GM23338 (cell line): Measurements from ENCODE around the gene ZFP90. TPM values are rescaled to one million over a fixed set of nuclear protein-coding genes. Genes with fewer than 3 reads are reported as not detected.

Experiments
- ATAC-seq: fragments of 200-7000 bp; cut with Tn5 transposase; 3 replicates; pipeline ENCODE4 v1.9.1; 2020
- DNase-seq: peaks from one replicate; pipeline ENCODE4 v3.0.0-alpha.2; 2015; ENCODE audit warnings: low spot score
- H2AFZ ChIP-seq: fragments of 200-600 bp; sonication (generic); 2 replicates; pipeline ENCODE4 v1.8.0; 2016; ENCODE audit warnings: antibody characterized with exemption, mild to moderate bottlenecking, moderate library complexity
- H3F3A ChIP-seq: fragments of 200-600 bp; sonication (generic); replicated peaks from 2 replicates; pipeline ENCODE4 v1.8.0; 2017; ENCODE audit warnings: antibody characterized with exemption, mixed run types, low read depth
- H3K27ac ChIP-seq: fragments of 200-600 bp; sonication (generic); 2 replicates; pipeline ENCODE4 v1.6.1; 2016; ENCODE audit warnings: low read depth
- H3K27me3 ChIP-seq: fragments of 200-600 bp; sonication (generic); 2 replicates; pipeline ENCODE4 v1.8.0; 2016; ENCODE audit warnings: mild to moderate bottlenecking, mixed run types, moderate library complexity; ENCODE audit not compliant: insufficient read depth
- H3K36me3 ChIP-seq: fragments of 200-600 bp; sonication (generic); 2 replicates; pipeline ENCODE4 v1.8.0; 2016; ENCODE audit warnings: mild to moderate bottlenecking; ENCODE audit not compliant: insufficient read depth
- H3K4me1 ChIP-seq: fragments of 200-600 bp; sonication (generic); 2 replicates; pipeline ENCODE4 v1.8.0; 2016; ENCODE audit warnings: mild to moderate bottlenecking, moderate library complexity; ENCODE audit not compliant: insufficient read depth
- H3K4me2 ChIP-seq: fragments of 200-600 bp; sonication (generic); 2 replicates; pipeline ENCODE4 v1.7.1; 2017; ENCODE audit warnings: mixed run types
- H3K4me3 ChIP-seq: fragments of 200-600 bp; sonication (generic); 2 replicates; pipeline ENCODE4 v1.6.1; 2016; ENCODE audit warnings: mixed run types
- H3K79me2 ChIP-seq: fragments of 200-600 bp; sonication (generic); replicated peaks from 2 replicates; pipeline ENCODE4 v1.8.0; 2017; ENCODE audit warnings: mild to moderate bottlenecking; ENCODE audit not compliant: insufficient read depth
- H3K9me2 ChIP-seq: fragments of 200-600 bp; sonication (generic); 2 replicates; pipeline ENCODE4 v1.8.0; 2017; ENCODE audit not compliant: insufficient read depth
- H4K20me1 ChIP-seq: fragments of 200-600 bp; sonication (generic); replicated peaks from 2 replicates; pipeline ENCODE4 v1.8.0; 2017; ENCODE audit warnings: mild to moderate bottlenecking; ENCODE audit not compliant: insufficient read depth
- H3K27ac Mint-ChIP-seq: 2 replicates; pipeline ENCODE4 v1.8.0; 2020; ENCODE audit warnings: inconsistent platforms, mild to moderate bottlenecking, moderate library complexity, mixed read lengths
- H3K27me3 Mint-ChIP-seq: 3 replicates; pipeline ENCODE4 v1.8.0; 2022; ENCODE audit warnings: low read depth, mild to moderate bottlenecking, moderate library complexity, mixed read lengths, inconsistent platforms; ENCODE audit not compliant: insufficient read depth, poor library complexity
- H3K36me3 Mint-ChIP-seq: 3 replicates; pipeline ENCODE4 v1.8.0; 2021; ENCODE audit warnings: low read depth, mild to moderate bottlenecking, inconsistent platforms, moderate library complexity, mixed read lengths
- H3K4me1 Mint-ChIP-seq: 3 replicates; pipeline ENCODE4 v1.8.0; 2020; ENCODE audit warnings: mild to moderate bottlenecking, inconsistent platforms, mixed read lengths
- H3K4me3 Mint-ChIP-seq: 3 replicates; pipeline ENCODE4 v1.8.0; 2021; ENCODE audit warnings: moderate library complexity, mild to moderate bottlenecking, inconsistent platforms, mixed read lengths
- H3K9me3 Mint-ChIP-seq: 3 replicates; pipeline ENCODE4 v1.8.0; 2020; ENCODE audit warnings: moderate library complexity, mild to moderate bottlenecking, inconsistent platforms, mixed read lengths
- EZH2 ChIP-seq: fragments of 200-600 bp; sonication (generic); IDR thresholded peaks from one replicate; pipeline ENCODE4 v1.8.0; 2017; ENCODE audit warnings: antibody characterized with exemption, mild to moderate bottlenecking, low read depth; ENCODE audit not compliant: unreplicated experiment
- REST ChIP-seq: IDR thresholded peaks from one replicate; pipeline ENCODE4 v1.6.1; 2018; ENCODE audit warnings: antibody characterized with exemption; ENCODE audit not compliant: unreplicated experiment
- ZNF462 ChIP-seq: fragments of 250-450 bp; sonication (Bioruptor Pico); IDR thresholded peaks from 2 replicates; pipeline ENCODE4 v1.5.0; 2020; ENCODE audit warnings: mild to moderate bottlenecking, moderate library complexity
- polyA plus RNA-seq: library from polyadenylated mRNA; unstranded; fragments of >200 nt; fragmentation: Nextera tagmentation; extraction: Ambion mirVana; gene quantifications from 2 replicates; pipeline ENCODE4 v1.2.1, GENCODE V29; 2016
- total RNA-seq: library from RNA; depleted of rRNA; stranded (reverse); fragments of >200 nt; shearing (Covaris generic); gene quantifications from 2 replicates; pipeline ENCODE4 v1.2.3, GENCODE V29; 2014

ZFP90 gene
- total and polyA plus RNA-seq, 2 experiments from 2014 or later, result 12.8 to 14.6 TPM

- ATAC-seq (no peak), DNase-seq (no peak)
- Mint-ChIP-seq H3K4me1 (no peaks in the 10 kb centered on the region), H3K4me3 (no peak overlapping the region), H3K27me3 (peaks cover 3% of the 10 kb centered on the region), H3K36me3 (peaks cover 74% of the 10 kb centered on the region), H3K27ac (no peak overlapping the region), H3K9me3 (peaks cover 93% of the 10 kb centered on the region)
- Histone ChIP-seq H4K20me1 (no peaks in the 10 kb centered on the region), H3F3A (no peaks in the 10 kb centered on the region), H3K4me1 (no peaks in the 10 kb centered on the region), H3K36me3 (no peaks in the 10 kb centered on the region), H2AFZ (no peak overlapping the region), H3K4me3 (no peak overlapping the region), H3K9me2 (no peaks in the 10 kb centered on the region), H3K27me3 (no peaks in the 10 kb centered on the region), H3K4me2 (no peak overlapping the region), H3K79me2 (no peaks in the 10 kb centered on the region), H3K27ac (no peak overlapping the region)
- TF ChIP-seq REST (no peak), ZNF462 (no peak), EZH2 (no peak)
Measured at GRCh38 chr16:68575082-68575481, 36.0 kb downstream of the ZFP90 start.
